PC-9 (cell line): ENCODE data around the gene ALDH4A1. TPM values are rescaled to one million over a fixed set of nuclear protein-coding genes. Genes with fewer than 3 reads are reported as not detected.

Source experiments
- BruUV-seq: library from RNA; stranded (reverse); fragments of 400-500 nt; replicated peaks from 2 replicates; lab custom pipeline; 2021; lab: Mats Ljungman, UMichigan
- CTCF ChIA-PET: fragments of 300-600 bp; sonication (Branson Sonifier 250); formaldehyde crosslinking; loops from one replicate; lab custom pipeline; 2022; ENCODE audit warnings: antibody characterized with exemption; lab: Charles Lee
- POLR2A ChIA-PET: fragments of 300-600 bp; sonication (Branson Sonifier 250); formaldehyde crosslinking; loops from one replicate; lab custom pipeline; 2022; ENCODE audit warnings: antibody characterized with exemption; ENCODE audit not compliant: unreplicated experiment; lab: Charles Lee
- DNase-seq, 2 experiments: peaks; one replicate each; pipeline versions ENCODE4 v3.0.0 to v3.0.0-alpha.2; 2015 to 2022; ENCODE audit warnings: mixed read lengths in 1 of 2
- H2AFZ ChIP-seq: fragments of 200-600 bp; sonication (generic); 2 replicates; pipeline ENCODE4 v1.8.1; 2017; ENCODE audit warnings: antibody characterized with exemption
- H3F3A ChIP-seq: fragments of 200-600 bp; sonication (generic); 2 replicates; pipeline ENCODE4 v1.8.1; 2017; ENCODE audit warnings: antibody characterized with exemption, mild to moderate bottlenecking, low read depth; ENCODE audit not compliant: insufficient read depth
- H3K27ac ChIP-seq: fragments of 200-600 bp; sonication (generic); 2 replicates; pipeline ENCODE4 v1.6.1; 2016; ENCODE audit warnings: mixed run types
- H3K27me3 ChIP-seq: fragments of 200-600 bp; sonication (generic); 2 replicates; pipeline ENCODE4 v1.6.1; 2016; ENCODE audit warnings: low read depth, mixed run types; ENCODE audit not compliant: insufficient read depth
- H3K36me3 ChIP-seq: fragments of 200-600 bp; sonication (generic); 2 replicates; pipeline ENCODE4 v1.6.1; 2016; ENCODE audit warnings: low read depth, mixed run types
- H3K4me1 ChIP-seq: fragments of 200-600 bp; sonication (generic); replicated peaks from 2 replicates; pipeline ENCODE4 v1.6.1; 2016; ENCODE audit warnings: mixed run types; ENCODE audit not compliant: insufficient read depth
- H3K4me2 ChIP-seq: fragments of 200-600 bp; sonication (generic); 2 replicates; pipeline ENCODE4 v1.6.1; 2017; ENCODE audit warnings: mixed run types
- H3K4me3 ChIP-seq: fragments of 200-600 bp; sonication (generic); 2 replicates; pipeline ENCODE4 v1.6.1; 2016; ENCODE audit warnings: mixed run types
- H3K79me2 ChIP-seq: fragments of 200-600 bp; sonication (generic); 2 replicates; pipeline ENCODE4 v1.6.1; 2017; ENCODE audit warnings: low read depth, mixed run types
- H3K9me2 ChIP-seq: fragments of 200-600 bp; sonication (generic); 2 replicates; pipeline ENCODE4 v1.8.1; 2017; ENCODE audit warnings: mild to moderate bottlenecking; ENCODE audit not compliant: insufficient read depth
- H3K9me3 ChIP-seq: fragments of 200-600 bp; sonication (generic); 2 replicates; pipeline ENCODE4 v1.8.1; 2016; ENCODE audit warnings: low read depth; ENCODE audit not compliant: insufficient read depth
- H4K20me1 ChIP-seq: fragments of 200-600 bp; sonication (generic); 2 replicates; pipeline ENCODE4 v1.8.1; 2017; ENCODE audit not compliant: insufficient read depth
- EZH2 ChIP-seq: fragments of 200-600 bp; sonication (generic); IDR thresholded peaks from 2 replicates; pipeline ENCODE4 v1.8.0; 2017; ENCODE audit warnings: antibody characterized with exemption, low read depth
- intact Hi-C: fragments of 100-400 bp; cut with micrococcal nuclease; formaldehyde crosslinking; loops from one replicate; pipeline ENCODE4 v1.10.0; 2022; ENCODE audit not compliant: unreplicated experiment
- total RNA-seq: library from RNA; stranded (reverse); gene quantifications from 2 replicates; pipeline ENCODE4 v1.2.3, GENCODE V29; 2021
- TF ChIP-seq, protein P1 (sequence below): fragments of 200-600 bp; sonication (generic); conservative IDR thresholded peaks from 2 replicates; pipeline ENCODE4 v1.6.1; 2017; ENCODE audit warnings: mixed run types, antibody characterized with exemption, mild to moderate bottlenecking, moderate library complexity

Gene ALDH4A1
- total RNA-seq, 1 experiment from 2014 or later: 15.0 TPM

DNA sequence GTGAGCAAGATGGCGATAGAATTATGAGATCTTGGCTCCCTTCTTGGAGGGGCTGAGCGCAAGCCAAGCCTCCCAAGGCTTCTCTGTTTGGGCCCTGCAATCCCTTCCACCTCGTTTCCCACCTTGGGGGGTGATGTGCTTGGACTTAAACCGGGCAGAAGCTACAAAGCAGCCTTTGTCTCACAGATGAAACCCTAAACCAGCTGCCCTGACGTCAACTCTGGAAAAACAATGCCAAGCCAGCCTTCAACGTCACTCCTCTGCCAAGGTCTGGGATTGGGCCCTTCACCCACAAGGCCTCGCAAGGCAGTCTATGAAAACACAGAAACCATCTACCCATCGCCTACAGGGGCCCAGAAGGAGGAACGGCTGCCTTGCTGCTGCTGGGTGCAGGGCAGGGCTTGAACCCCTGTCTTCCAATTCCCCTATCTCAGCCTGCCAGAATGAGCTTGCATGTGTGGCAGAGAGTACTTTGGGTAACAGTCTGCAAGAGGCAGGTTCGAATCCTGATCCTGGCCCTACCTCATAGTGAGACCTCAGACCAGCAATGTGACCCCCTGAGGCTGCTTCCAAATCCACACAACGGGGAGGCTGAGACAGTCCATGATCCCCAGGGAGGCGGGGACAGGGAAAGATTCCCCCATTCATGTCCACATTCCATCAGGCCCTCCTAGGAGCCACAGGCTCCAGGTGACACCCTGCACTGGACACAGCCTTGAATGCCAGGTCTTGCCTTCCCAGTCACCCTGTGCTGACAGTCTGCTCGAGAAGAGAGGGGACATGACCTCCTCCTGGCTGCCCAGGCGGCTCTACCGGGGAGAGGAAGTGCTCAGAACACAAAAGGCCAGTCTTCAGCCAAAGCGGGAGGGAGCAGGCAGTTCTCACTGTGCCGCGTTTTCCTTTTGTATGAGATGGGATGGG, 39.1 kb upstream of the ALDH4A1 start:
- Histone ChIP-seq H3K4me3 (no peak overlapping the region), H2AFZ (no peak overlapping the region), H3K4me2 (no peak overlapping the region), H3F3A (no peaks in the 10 kb centered on the region), H4K20me1 (no peaks in the 10 kb centered on the region), H3K9me3 (no peaks in the 10 kb centered on the region), H3K9me2 (no peaks in the 10 kb centered on the region), H3K36me3 (no peaks in the 10 kb centered on the region), H3K79me2 (peaks cover 26% of the 10 kb centered on the region; the same call in 1 of the 2 replicates), H3K27me3 (no peaks in the 10 kb centered on the region), H3K4me1 (no peaks in the 10 kb centered on the region; the same call in none of the 2 replicates), H3K27ac (no peak overlapping the region)
- ChIA-PET CTCF (interaction anchor here (1.1 to 1.2 kb wide), 2 partner anchors 9 to 27 kb away, joined by 3 to 4 read pairs; no protein-coding TSS in a partner anchor), POLR2A (no interaction called here)
- TF ChIP-seq, protein P1, sequence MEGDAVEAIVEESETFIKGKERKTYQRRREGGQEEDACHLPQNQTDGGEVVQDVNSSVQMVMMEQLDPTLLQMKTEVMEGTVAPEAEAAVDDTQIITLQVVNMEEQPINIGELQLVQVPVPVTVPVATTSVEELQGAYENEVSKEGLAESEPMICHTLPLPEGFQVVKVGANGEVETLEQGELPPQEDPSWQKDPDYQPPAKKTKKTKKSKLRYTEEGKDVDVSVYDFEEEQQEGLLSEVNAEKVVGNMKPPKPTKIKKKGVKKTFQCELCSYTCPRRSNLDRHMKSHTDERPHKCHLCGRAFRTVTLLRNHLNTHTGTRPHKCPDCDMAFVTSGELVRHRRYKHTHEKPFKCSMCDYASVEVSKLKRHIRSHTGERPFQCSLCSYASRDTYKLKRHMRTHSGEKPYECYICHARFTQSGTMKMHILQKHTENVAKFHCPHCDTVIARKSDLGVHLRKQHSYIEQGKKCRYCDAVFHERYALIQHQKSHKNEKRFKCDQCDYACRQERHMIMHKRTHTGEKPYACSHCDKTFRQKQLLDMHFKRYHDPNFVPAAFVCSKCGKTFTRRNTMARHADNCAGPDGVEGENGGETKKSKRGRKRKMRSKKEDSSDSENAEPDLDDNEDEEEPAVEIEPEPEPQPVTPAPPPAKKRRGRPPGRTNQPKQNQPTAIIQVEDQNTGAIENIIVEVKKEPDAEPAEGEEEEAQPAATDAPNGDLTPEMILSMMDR: no peak
- TF ChIP-seq EZH2: no peak
- peak in 1 of 2 experiments; percentile 57 for DNase-seq
- intact Hi-C loops: loop anchor here (2.0 kb wide), 1 partner anchor 15 kb away; no protein-coding TSS in a partner anchor
- TSS peak; percentile 95 for BruUV-seq

DNA sequence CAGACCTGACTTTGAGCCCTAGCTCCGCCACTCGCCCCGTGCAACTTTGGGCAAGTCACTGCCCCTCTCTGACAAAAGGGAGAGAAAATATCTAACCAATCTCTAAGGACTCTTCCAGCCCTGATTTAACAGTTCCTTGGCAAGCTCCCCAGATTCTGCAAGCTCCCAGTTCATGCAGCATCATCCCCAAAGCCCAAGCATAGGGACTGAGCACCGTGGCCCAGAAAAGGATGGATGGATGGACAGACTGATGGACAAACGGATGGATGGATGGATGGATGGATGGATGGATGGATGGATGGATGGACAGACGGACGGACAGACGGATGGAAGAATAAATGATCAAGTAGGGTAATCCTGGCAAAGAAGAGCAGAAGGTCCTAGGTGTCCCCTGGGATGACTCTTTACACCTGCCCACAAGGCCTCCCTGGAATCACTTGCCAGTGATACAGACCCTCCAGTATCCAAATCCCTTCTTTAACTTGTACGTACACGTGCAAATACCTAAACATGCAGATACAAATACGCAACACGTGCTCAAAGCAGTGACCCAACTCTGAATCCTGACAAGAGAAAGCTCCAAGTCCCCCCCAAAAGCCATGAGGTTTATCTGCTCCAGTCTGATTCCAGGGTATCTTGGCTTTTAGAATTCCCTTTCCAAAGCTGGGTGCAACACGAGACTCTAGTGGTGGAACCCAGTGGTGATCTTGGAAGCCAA, 38.1 kb upstream of the ALDH4A1 start:
- Histone ChIP-seq H3K27me3 (no peaks in the 10 kb centered on the region), H3K4me3 (no peak overlapping the region), H4K20me1 (no peaks in the 10 kb centered on the region), H3K4me1 (no peaks in the 10 kb centered on the region; the same call in none of the 2 replicates), H3K9me3 (no peaks in the 10 kb centered on the region), H3K36me3 (no peaks in the 10 kb centered on the region), H3K79me2 (0 out of 2 replicates have a peak, but pooled peaks cover 23% of the 10 kb centered on the region), H3K9me2 (no peaks in the 10 kb centered on the region), H2AFZ (no peak overlapping the region), H3K4me2 (no peak overlapping the region), H3F3A (no peaks in the 10 kb centered on the region), H3K27ac (no peak overlapping the region)
- no TSS peak for BruUV-seq
- intact Hi-C loops: loop anchor here (2.0 kb wide), 1 partner anchor 14 kb away; no protein-coding TSS in a partner anchor
- ChIA-PET POLR2A (no interaction called here), CTCF (no interaction called here)
- DNase-seq: no peak
- no peak for TF ChIP-seq EZH2
- TF ChIP-seq, protein P1: no peak
